Trophoblast cell (in vitro differentiated cells and primary cell): ENCODE measurements around the gene IMP4.
"Not testable (repeated sequence)": the region's sequence is repeated elsewhere in the genome, so short reads cannot be mapped to it uniquely, and the experiment has no call there.

Experiments used
- DNase-seq, 2 donors: peaks; one replicate each; pipeline ENCODE4 v3.0.0-alpha.2; 2016
- H2AFZ ChIP-seq: 2 replicates; pipeline ENCODE4 v1.6.1; 2013; ENCODE audit warnings: low read length, moderate library complexity, mild to moderate bottlenecking; ENCODE audit not compliant: insufficient read depth, poor library complexity
- H2AK5ac ChIP-seq: 2 replicates; pipeline ENCODE4 v1.6.1; 2013; ENCODE audit warnings: mild to moderate bottlenecking, low read length
- H2BK120ac ChIP-seq: 2 replicates; pipeline ENCODE4 v1.6.1; 2013; ENCODE audit warnings: low read length, mild to moderate bottlenecking, moderate library complexity; ENCODE audit not compliant: insufficient read depth, poor library complexity
- H2BK12ac ChIP-seq: 2 replicates; pipeline ENCODE4 v1.6.1; 2013; ENCODE audit warnings: mild to moderate bottlenecking, low read length, moderate library complexity
- H2BK5ac ChIP-seq: 2 replicates; pipeline ENCODE4 v1.6.1; 2013; ENCODE audit warnings: low read length, low read depth, moderate library complexity, mild to moderate bottlenecking; ENCODE audit not compliant: poor library complexity
- H3K14ac ChIP-seq: 2 replicates; pipeline ENCODE4 v1.6.1; 2013; ENCODE audit warnings: mild to moderate bottlenecking, low read length
- H3K18ac ChIP-seq: 2 replicates; pipeline ENCODE4 v1.6.1; 2013; ENCODE audit warnings: mild to moderate bottlenecking, low read length
- H3K23ac ChIP-seq: 2 replicates; pipeline ENCODE4 v1.6.1; 2013; ENCODE audit warnings: low read length
- H3K27ac ChIP-seq: 2 replicates; pipeline ENCODE4 v1.5.1; 2013; ENCODE audit warnings: low read depth, mild to moderate bottlenecking, inconsistent platforms, low read length, moderate library complexity
- H3K27me3 ChIP-seq: 2 replicates; pipeline ENCODE4 v1.6.1; 2013; ENCODE audit warnings: inconsistent platforms, mild to moderate bottlenecking, low read length, moderate library complexity; ENCODE audit not compliant: insufficient read depth
- H3K36me3 ChIP-seq, 2 experiments: 1 replicate in 1 of 2; 2 replicates in 1 of 2; pipeline ENCODE4 v1.6.1; 2013; ENCODE audit warnings: low read length in 2 of 2, mild to moderate bottlenecking in 2 of 2, moderate library complexity in 1 of 2; ENCODE audit not compliant: insufficient read depth in 2 of 2, control insufficient read depth in 1 of 2
- H3K4ac ChIP-seq: 2 replicates; pipeline ENCODE4 v1.6.1; 2013; ENCODE audit warnings: low read depth, mild to moderate bottlenecking, low read length, moderate library complexity
- H3K4me1 ChIP-seq, 2 experiments: 1 replicate in 1 of 2; 2 replicates in 1 of 2; pipeline ENCODE4 v1.6.1; 2013; ENCODE audit warnings: low read length in 2 of 2, mild to moderate bottlenecking in 2 of 2, moderate library complexity in 1 of 2; ENCODE audit not compliant: insufficient read depth in 2 of 2, control insufficient read depth in 1 of 2
- H3K4me2 ChIP-seq: 2 replicates; pipeline ENCODE4 v1.6.1; 2013; ENCODE audit warnings: inconsistent platforms, mild to moderate bottlenecking, low read length, moderate library complexity
- H3K4me3 ChIP-seq: 2 replicates; pipeline ENCODE4 v1.5.1; 2013; ENCODE audit warnings: mild to moderate bottlenecking, low read depth, low read length, inconsistent platforms
- H3K79me1 ChIP-seq: one replicate; pipeline ENCODE4 v1.6.1; 2013; ENCODE audit warnings: low read length
- H3K79me2 ChIP-seq: 2 replicates; pipeline ENCODE4 v1.6.1; 2013; ENCODE audit warnings: low read length, mild to moderate bottlenecking; ENCODE audit not compliant: control insufficient read depth, insufficient read depth, poor library complexity
- H3K9ac ChIP-seq: 2 replicates; pipeline ENCODE4 v1.6.1; 2013; ENCODE audit warnings: mild to moderate bottlenecking, low read length
- H3K9me3 ChIP-seq: 2 replicates; pipeline ENCODE4 v1.6.1; 2013; ENCODE audit warnings: low read depth, mild to moderate bottlenecking, control low read depth, inconsistent platforms, low read length; ENCODE audit not compliant: insufficient read depth
- H4K12ac ChIP-seq: 2 replicates; pipeline ENCODE4 v1.6.1; 2013; ENCODE audit warnings: low read depth, mild to moderate bottlenecking, low read length, moderate library complexity
- H4K8ac ChIP-seq: 2 replicates; pipeline ENCODE4 v1.6.1; 2013; ENCODE audit warnings: low read depth, mild to moderate bottlenecking, low read length, moderate library complexity
- H4K91ac ChIP-seq: one replicate; pipeline ENCODE4 v1.6.1; 2013; ENCODE audit warnings: low read depth, mild to moderate bottlenecking, low read length, moderate library complexity
- WGBS: extraction: QIAGEN DNeasy Blood & Tissue Kit; methylation state at CpG from one replicate; pipeline ENCODE4 v1.1.7; 2013; ENCODE audit warnings: missing lambda C conversion rate; ENCODE audit not compliant: insufficient read length, insufficient coverage; ENCODE audit errors: extremely low coverage; 5-methylcytosine and 5-hydroxymethylcytosine counted together

IMP4 gene

DNA sequence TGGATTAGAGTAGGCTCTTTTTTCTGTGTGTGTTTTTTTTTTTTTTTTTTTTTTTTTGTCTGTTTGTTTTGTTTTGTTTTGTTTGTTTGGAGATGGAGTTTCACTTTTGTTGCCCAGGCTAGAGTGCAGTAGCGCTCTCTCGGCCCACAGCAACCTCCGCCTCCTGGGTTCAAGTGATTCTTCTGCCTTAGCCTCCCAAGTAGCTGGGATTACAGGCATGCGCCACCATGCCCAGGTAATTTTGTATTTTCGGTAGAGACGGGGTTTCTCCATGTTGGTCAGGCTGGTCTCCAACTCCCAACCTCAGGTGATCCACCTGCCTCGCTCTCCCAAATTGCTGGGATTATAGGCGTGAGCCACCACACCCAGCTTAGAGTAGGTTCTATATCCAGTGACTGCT, 9.4 kb upstream of the IMP4 start:
- H3K9me3 ChIP-seq, H4K12ac ChIP-seq, H2AFZ ChIP-seq, H3K4me1 ChIP-seq, H3K27me3 ChIP-seq, H3K79me2 ChIP-seq, H3K4me3 ChIP-seq, H3K9ac ChIP-seq, H2BK120ac ChIP-seq, H3K27ac ChIP-seq, H3K4ac ChIP-seq, H3K18ac ChIP-seq, H3K4me2 ChIP-seq, DNase-seq, H2BK5ac ChIP-seq, H3K79me1 ChIP-seq, H2AK5ac ChIP-seq, H2BK12ac ChIP-seq, H3K14ac ChIP-seq, H4K91ac ChIP-seq, H3K36me3 ChIP-seq, H4K8ac ChIP-seq, H3K23ac ChIP-seq: not testable (repeated sequence)
- no CpG with 5 or more reads among the region's 8 CpGs for WGBS

DNA sequence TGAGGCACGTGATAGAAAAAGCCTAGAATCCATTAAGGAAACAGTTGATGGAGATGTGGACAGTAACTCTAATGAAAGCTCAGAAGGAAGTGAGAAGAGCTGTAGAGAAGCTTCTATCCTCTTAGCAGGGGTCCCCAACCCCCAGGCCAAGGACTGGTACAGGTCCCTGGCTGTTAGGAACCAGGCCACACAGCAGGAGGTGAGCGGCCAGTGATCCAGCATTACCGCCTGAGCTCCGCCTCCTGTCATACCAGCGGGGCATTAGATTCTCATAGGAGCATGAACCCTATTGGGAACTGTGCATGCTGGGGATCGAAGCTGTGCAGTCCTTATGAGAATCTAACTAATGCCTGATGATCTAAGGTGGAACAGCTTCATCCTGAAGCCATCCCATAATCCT, 8.7 kb upstream of the IMP4 start:
- Histone ChIP-seq H3K4me1 (peaks cover 3 to 4% of the 10 kb centered on the region in 2 experiments), H3K36me3 (peaks cover under 1 to 5% of the 10 kb centered on the region in 2 experiments), H2AFZ (no peak overlapping the region), H3K9ac (no peak overlapping the region), H3K4ac (no peak overlapping the region), H2BK120ac (no peak overlapping the region), H3K4me2 (no peak overlapping the region), H3K79me2 (no peaks in the 10 kb centered on the region), H3K14ac (no peak overlapping the region), H2BK5ac (no peak overlapping the region), H3K18ac (no peak overlapping the region), H3K9me3 (no peaks in the 10 kb centered on the region), H4K12ac (no peak overlapping the region), H3K23ac (no peak overlapping the region), H3K79me1 (no peaks in the 10 kb centered on the region), H4K8ac (no peak overlapping the region), H3K27ac (no peak overlapping the region), H3K27me3 (no peaks in the 10 kb centered on the region), H3K4me3 (no peak overlapping the region), H2AK5ac (no peak overlapping the region), H2BK12ac (no peak overlapping the region), H4K91ac (no peak overlapping the region)
- no CpG with 5 or more reads among the region's 6 CpGs for WGBS
- no peak for DNase-seq

DNA sequence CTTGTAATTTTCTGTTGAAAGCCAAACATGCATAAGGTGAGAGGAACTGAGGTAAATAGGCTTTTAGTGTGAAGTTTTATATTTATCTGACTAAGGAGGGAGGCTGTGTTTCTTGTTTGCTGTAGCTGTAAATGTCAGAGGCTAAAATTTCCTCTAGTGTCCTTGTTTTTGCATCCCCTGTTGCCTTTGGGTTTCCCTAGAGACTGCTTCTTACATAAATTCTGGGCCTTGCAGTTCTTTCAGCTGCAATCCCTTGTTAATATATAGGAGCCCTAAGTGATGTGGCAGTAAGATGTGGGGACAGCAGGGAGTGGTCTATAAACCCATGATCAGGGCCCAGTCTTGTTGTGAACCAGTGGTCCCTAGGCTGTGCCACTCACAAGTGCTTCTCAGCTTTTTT, 7.5 kb upstream of the IMP4 start:
- H3K36me3 ChIP-seq, result peaks cover 2 to 9% of the 10 kb centered on the region in 2 experiments
- H3K27ac ChIP-seq, result no peak overlapping the region
- H3K9ac ChIP-seq, result no peak overlapping the region
- H3K4me3 ChIP-seq, result no peak overlapping the region
- no peaks in the 10 kb centered on the region for H3K79me1 ChIP-seq
- no peaks in the 10 kb centered on the region for H3K27me3 ChIP-seq
- H3K23ac ChIP-seq, result no peak overlapping the region
- no peak overlapping the region for H4K91ac ChIP-seq
- H2AFZ ChIP-seq, result no peak overlapping the region
- no peak overlapping the region for H2BK12ac ChIP-seq
- H3K4me2 ChIP-seq, result no peak overlapping the region
- H2AK5ac ChIP-seq, result no peak overlapping the region
- H4K12ac ChIP-seq, result no peak overlapping the region
- no peak overlapping the region for H3K4ac ChIP-seq
- peaks cover 3 to 4% of the 10 kb centered on the region in 2 experiments for H3K4me1 ChIP-seq
- H2BK120ac ChIP-seq, result no peak overlapping the region
- no peaks in the 10 kb centered on the region for H3K9me3 ChIP-seq
- no peak overlapping the region for H4K8ac ChIP-seq
- no peak overlapping the region for H2BK5ac ChIP-seq
- H3K18ac ChIP-seq, result no peak overlapping the region
- H3K79me2 ChIP-seq, result no peaks in the 10 kb centered on the region
- no peak for DNase-seq
- H3K14ac ChIP-seq, result no peak overlapping the region

DNA sequence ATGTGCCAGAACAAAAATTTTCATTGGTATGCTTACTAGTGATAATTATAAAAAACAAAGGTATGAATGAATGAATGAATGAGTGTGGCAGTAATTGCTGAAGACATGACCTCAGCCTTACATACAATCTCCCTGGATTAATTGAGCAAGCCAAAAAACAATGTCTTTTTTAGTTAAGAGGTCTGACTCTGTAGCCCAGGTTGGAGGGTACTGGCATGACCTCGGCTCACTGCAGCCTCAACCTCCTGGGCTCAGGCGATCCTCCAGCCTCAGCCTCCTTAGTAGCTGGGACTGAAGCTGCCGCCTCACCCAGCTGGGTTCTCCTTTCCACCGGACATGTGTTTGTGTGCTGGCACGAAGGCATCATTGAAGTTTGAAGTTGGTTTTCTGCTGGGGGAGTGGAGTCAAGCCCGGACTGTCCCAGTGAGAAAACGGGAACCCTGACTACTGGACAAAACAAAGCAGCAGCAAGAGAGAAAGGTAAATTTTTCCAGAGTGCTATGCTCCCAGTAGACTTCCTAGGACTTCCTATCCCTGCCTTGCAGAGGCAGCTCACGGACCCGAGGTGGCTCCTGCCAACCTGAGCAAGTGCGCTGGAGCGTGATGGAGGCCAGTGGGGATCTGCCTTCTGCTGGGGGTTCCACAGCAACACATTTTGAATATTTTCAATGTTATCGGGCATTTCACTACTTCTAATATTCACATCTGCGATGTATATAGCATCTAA, 6.4 kb upstream of the IMP4 start:
- no peak overlapping the region for H3K27ac ChIP-seq
- no peak overlapping the region for H4K91ac ChIP-seq
- no peak overlapping the region for H2AFZ ChIP-seq
- peak overlapping the region; percentile 70 for H3K4me2 ChIP-seq
- DNase-seq, result no peak
- no peak overlapping the region for H3K4ac ChIP-seq
- H2BK5ac ChIP-seq, result no peak overlapping the region
- no peak overlapping the region for H3K18ac ChIP-seq
- H2BK12ac ChIP-seq, result no peak overlapping the region
- no peak overlapping the region for H3K14ac ChIP-seq
- no peak overlapping the region for H2AK5ac ChIP-seq
- H4K12ac ChIP-seq, result no peak overlapping the region
- WGBS, result no CpG with 5 or more reads among the region's 13 CpGs
- H3K36me3 ChIP-seq, result peaks cover 2 to 9% of the 10 kb centered on the region in 2 experiments
- H3K9me3 ChIP-seq, result no peaks in the 10 kb centered on the region
- H2BK120ac ChIP-seq, result no peak overlapping the region
- H3K79me2 ChIP-seq, result no peaks in the 10 kb centered on the region
- no peak overlapping the region for H3K9ac ChIP-seq
- H3K79me1 ChIP-seq, result no peaks in the 10 kb centered on the region
- H3K4me1 ChIP-seq, result peaks cover 3 to 4% of the 10 kb centered on the region in 2 experiments
- no peak overlapping the region for H4K8ac ChIP-seq
- no peak overlapping the region for H3K4me3 ChIP-seq
- no peaks in the 10 kb centered on the region for H3K27me3 ChIP-seq
- H3K23ac ChIP-seq, result no peak overlapping the region
